ENCODE results near the gene TNFRSF18. TPM values are rescaled to one million over a fixed set of nuclear protein-coding genes. Genes with fewer than 3 reads are reported as not detected.

Gene TNFRSF18
- total and polyA plus RNA-seq, 10 of the 15 experiments (the other 5 are each of a cell fraction or from before 2014, with no cell fraction given): 0.18 to 7.5 (median 1.5) TPM; not detected in 1

GRCh38 chr1:1237874-1238701 lies 31.7 kb upstream of the TNFRSF18 start:
- ATAC-seq (peak; percentile 47), DNase-seq (ENCODE audit: low read depth, low spot score) (no peak), FAIRE-seq (no peak)
- Histone ChIP-seq H3K4me2 (ENCODE audit: control insufficient read depth, insufficient read depth) (no peak overlapping the region), H3K9ac (ENCODE audit: control insufficient read depth, insufficient read depth, low read length) (no peak overlapping the region), H3K4me1 (ENCODE audit: control insufficient read depth, insufficient read depth, low read length) (no peaks in the 10 kb centered on the region), H3K36me3 (ENCODE audit: control insufficient read depth in 2 of 2, insufficient read depth in 2 of 2, low read length in 1 of 2) (no peaks in the 10 kb centered on the region), H2AFZ (ENCODE audit: control insufficient read depth, low read depth, low read length) (no peak overlapping the region), H4K20me1 (ENCODE audit: control insufficient read depth, insufficient read depth) (no peaks in the 10 kb centered on the region), H3K27ac (ENCODE audit: control insufficient read depth, insufficient read depth) (no peak overlapping the region), H3K27me3 (replicated peaks in 1 of 2; ENCODE audit: control insufficient read depth in 2 of 2, insufficient read depth in 2 of 2, low read length in 1 of 2) (no peaks in the 10 kb centered on the region), H3K9me3 (replicated peaks; ENCODE audit: control insufficient read depth, insufficient read depth, low read length) (no peaks in the 10 kb centered on the region; the same call in 2 of the 3 replicates), H3K4me3 (no peak overlapping the region), H3K79me2 (ENCODE audit: control insufficient read depth, insufficient read depth, low read length) (peaks cover 1% of the 10 kb centered on the region)
- ChIA-PET CTCF (interaction anchor here (1.4 kb wide), 1 partner anchor 116 kb away, joined by 4 read pairs; no protein-coding TSS in a partner anchor), SMC1A (ENCODE audit: uncharacterized antibody, unreplicated experiment) (interaction anchor here (1.1 kb wide), 1 partner anchor 25 kb away, joined by 3 read pairs; no protein-coding TSS in a partner anchor), POLR2A (no interaction called here), RAD21 (ENCODE audit: unreplicated experiment) (interaction anchor here (0.8 kb wide), 1 partner anchor 12 kb away, joined by 3 read pairs; no protein-coding TSS in a partner anchor)
- TF ChIP-seq BHLHE40 (IDR thresholded peaks at IDR 0.05; ENCODE audit: borderline replicate concordance in 1 of 2, low read depth in 2 of 2, low read length in 1 of 2) (peak; percentile 48 to 80; a peak in 3 of 4 replicates), DPF2 (IDR thresholded peaks at IDR 0.05) (0 out of 2 replicates have a peak, but pooled peaks have one; percentile 41), SKIL (IDR thresholded peaks at IDR 0.05; ENCODE audit: low read depth, poor library complexity, severe bottlenecking) (no peak), NR2F1 (conservative IDR thresholded peaks at IDR 0.05) (peak; percentile 47; the same call in 1 of the 2 replicates), HDAC2 (IDR thresholded peaks at IDR 0.05) (no peak), BACH1 (IDR thresholded peaks at IDR 0.05; ENCODE audit: borderline replicate concordance) (peak; percentile 61; the same call in 1 of the 2 replicates), NR2C1 (IDR thresholded peaks at IDR 0.05) (no peak), MTA2 (IDR thresholded peaks at IDR 0.05; ENCODE audit: low read depth) (0 out of 2 replicates have a peak, but pooled peaks have one; percentile 19), BCL11A (IDR thresholded peaks at IDR 0.05; ENCODE audit: low read depth, low read length) (no peak), TCF12 (IDR thresholded peaks at IDR 0.05; ENCODE audit: low read depth, low read length) (0 out of 2 replicates have a peak, but pooled peaks have one; percentile 12)
- TF ChIP-seq, protein P1, sequence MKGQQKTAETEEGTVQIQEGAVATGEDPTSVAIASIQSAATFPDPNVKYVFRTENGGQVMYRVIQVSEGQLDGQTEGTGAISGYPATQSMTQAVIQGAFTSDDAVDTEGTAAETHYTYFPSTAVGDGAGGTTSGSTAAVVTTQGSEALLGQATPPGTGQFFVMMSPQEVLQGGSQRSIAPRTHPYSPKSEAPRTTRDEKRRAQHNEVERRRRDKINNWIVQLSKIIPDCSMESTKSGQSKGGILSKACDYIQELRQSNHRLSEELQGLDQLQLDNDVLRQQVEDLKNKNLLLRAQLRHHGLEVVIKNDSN (IDR thresholded peaks at IDR 0.05; ENCODE audit: borderline replicate concordance, extremely low read length, insufficient read depth, low read depth, low read length): no peak
- TF ChIP-seq, protein P2, sequence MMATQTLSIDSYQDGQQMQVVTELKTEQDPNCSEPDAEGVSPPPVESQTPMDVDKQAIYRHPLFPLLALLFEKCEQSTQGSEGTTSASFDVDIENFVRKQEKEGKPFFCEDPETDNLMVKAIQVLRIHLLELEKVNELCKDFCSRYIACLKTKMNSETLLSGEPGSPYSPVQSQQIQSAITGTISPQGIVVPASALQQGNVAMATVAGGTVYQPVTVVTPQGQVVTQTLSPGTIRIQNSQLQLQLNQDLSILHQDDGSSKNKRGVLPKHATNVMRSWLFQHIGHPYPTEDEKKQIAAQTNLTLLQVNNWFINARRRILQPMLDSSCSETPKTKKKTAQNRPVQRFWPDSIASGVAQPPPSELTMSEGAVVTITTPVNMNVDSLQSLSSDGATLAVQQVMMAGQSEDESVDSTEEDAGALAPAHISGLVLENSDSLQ (IDR thresholded peaks at IDR 0.05): peak; percentile 20; the same call in 1 of the 2 replicates
- WGBS (ENCODE audit: insufficient coverage, insufficient replicate concordance, low lambda C conversion rate, missing lambda C conversion rate): 29% methylated on average over 42 of the region's 48 CpGs
- intact Hi-C loops (cut with micrococcal nuclease; ENCODE audit: unreplicated experiment) (no loop called here), in situ Hi-C loops (cut with MboI) (no loop called here)
- no TSS peak for BruUV-seq (replicated peaks)
